SK-N-SH treated with all-trans-retinoic acid at 6 μM for 48 hours (cell line): Measurements from ENCODE around the gene VWDE.

Experiments
- BACH2 ChIP-seq: fragments of 250-450 bp; sonication (Bioruptor Pico); IDR thresholded peaks from 2 replicates; pipeline ENCODE4 v1.9.0; 2021; ENCODE audit warnings: mild to moderate bottlenecking, borderline replicate concordance
- CSDC2 ChIP-seq: fragments of 250-450 bp; sonication (Bioruptor Pico); IDR thresholded peaks from 2 replicates; pipeline ENCODE4 v1.5.0; 2020; ENCODE audit warnings: mild to moderate bottlenecking, moderate library complexity
- ESRRG ChIP-seq: fragments of 250-450 bp; sonication (Bioruptor Pico); IDR thresholded peaks from 2 replicates; pipeline ENCODE4 v1.6.1; 2021; ENCODE audit warnings: mild to moderate bottlenecking
- ISL1 ChIP-seq: fragments of 250-450 bp; sonication (Bioruptor Pico); IDR thresholded peaks from 2 replicates; pipeline ENCODE4 v2.1.2; 2022; ENCODE audit warnings: mild to moderate bottlenecking, moderate library complexity
- PPARA ChIP-seq: fragments of 250-450 bp; sonication (Bioruptor Pico); IDR thresholded peaks from 2 replicates; pipeline ENCODE4 v1.5.0; 2020; ENCODE audit warnings: mild to moderate bottlenecking, borderline replicate concordance
- RARB ChIP-seq: fragments of 250-450 bp; sonication (Bioruptor Pico); IDR thresholded peaks from 2 replicates; pipeline ENCODE4 v1.8.0; 2021; ENCODE audit warnings: mild to moderate bottlenecking, moderate library complexity
- ZC3H10 ChIP-seq: fragments of 250-450 bp; sonication (Bioruptor Pico); IDR thresholded peaks from 2 replicates; pipeline ENCODE4 v1.5.1; 2021; ENCODE audit warnings: mild to moderate bottlenecking, moderate library complexity
- ZFP3 ChIP-seq: fragments of 250-450 bp; sonication (Bioruptor Pico); IDR thresholded peaks from 2 replicates; pipeline ENCODE4 v1.5.0; 2020; ENCODE audit warnings: mild to moderate bottlenecking, moderate library complexity
- ZFP30 ChIP-seq: fragments of 450-650 bp; formaldehyde crosslinking; IDR thresholded peaks from 2 replicates; pipeline ENCODE4 v1.5.0; 2022; ENCODE audit warnings: mild to moderate bottlenecking, moderate library complexity
- ZNF565 ChIP-seq: fragments of 450-650 bp; formaldehyde crosslinking; conservative IDR thresholded peaks from 2 replicates; pipeline ENCODE4 v1.5.0; 2020; ENCODE audit warnings: low read depth, mild to moderate bottlenecking, moderate library complexity
- ZNF70 ChIP-seq: fragments of 450-650 bp; formaldehyde crosslinking; IDR thresholded peaks from 2 replicates; pipeline ENCODE4 v1.5.0; 2020; ENCODE audit warnings: mild to moderate bottlenecking, moderate library complexity
- TF ChIP-seq, protein P1 (sequence below): fragments of 250-450 bp; sonication (Bioruptor Pico); IDR thresholded peaks from 2 replicates; pipeline ENCODE4 v1.8.0; 2020; ENCODE audit warnings: mild to moderate bottlenecking, moderate library complexity, borderline replicate concordance
- TF ChIP-seq, protein P2 (sequence below): fragments of 250-450 bp; sonication (Bioruptor Pico); IDR thresholded peaks from 2 replicates; pipeline ENCODE4 v1.5.1; 2020; ENCODE audit warnings: low read depth, mild to moderate bottlenecking, moderate library complexity

DNA sequence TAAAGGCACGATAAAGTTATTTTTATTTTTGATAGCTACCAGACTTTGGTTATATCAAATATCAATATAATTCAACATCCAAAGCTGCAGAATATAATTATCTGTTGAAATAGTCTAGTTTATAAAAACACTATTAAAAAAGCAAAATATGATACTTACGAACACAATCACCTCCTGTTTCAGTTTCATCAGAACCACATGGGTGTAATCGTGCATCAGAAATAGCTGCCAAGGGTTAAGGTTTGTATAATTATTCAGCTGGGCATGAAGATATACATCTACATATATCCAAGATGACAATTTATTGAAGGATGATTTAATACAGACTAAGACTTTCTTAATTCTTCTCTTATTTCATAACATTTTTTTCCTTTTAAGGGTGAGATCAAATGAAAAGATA, 20.3 kb downstream of the VWDE start:
- TF ChIP-seq, protein P1, sequence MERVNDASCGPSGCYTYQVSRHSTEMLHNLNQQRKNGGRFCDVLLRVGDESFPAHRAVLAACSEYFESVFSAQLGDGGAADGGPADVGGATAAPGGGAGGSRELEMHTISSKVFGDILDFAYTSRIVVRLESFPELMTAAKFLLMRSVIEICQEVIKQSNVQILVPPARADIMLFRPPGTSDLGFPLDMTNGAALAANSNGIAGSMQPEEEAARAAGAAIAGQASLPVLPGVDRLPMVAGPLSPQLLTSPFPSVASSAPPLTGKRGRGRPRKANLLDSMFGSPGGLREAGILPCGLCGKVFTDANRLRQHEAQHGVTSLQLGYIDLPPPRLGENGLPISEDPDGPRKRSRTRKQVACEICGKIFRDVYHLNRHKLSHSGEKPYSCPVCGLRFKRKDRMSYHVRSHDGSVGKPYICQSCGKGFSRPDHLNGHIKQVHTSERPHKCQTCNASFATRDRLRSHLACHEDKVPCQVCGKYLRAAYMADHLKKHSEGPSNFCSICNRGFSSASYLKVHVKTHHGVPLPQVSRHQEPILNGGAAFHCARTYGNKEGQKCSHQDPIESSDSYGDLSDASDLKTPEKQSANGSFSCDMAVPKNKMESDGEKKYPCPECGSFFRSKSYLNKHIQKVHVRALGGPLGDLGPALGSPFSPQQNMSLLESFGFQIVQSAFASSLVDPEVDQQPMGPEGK (CRISPR knock-in tag) = no peak
- TF ChIP-seq RARB (CRISPR knock-in tag) = no peak
- TF ChIP-seq, protein P2, sequence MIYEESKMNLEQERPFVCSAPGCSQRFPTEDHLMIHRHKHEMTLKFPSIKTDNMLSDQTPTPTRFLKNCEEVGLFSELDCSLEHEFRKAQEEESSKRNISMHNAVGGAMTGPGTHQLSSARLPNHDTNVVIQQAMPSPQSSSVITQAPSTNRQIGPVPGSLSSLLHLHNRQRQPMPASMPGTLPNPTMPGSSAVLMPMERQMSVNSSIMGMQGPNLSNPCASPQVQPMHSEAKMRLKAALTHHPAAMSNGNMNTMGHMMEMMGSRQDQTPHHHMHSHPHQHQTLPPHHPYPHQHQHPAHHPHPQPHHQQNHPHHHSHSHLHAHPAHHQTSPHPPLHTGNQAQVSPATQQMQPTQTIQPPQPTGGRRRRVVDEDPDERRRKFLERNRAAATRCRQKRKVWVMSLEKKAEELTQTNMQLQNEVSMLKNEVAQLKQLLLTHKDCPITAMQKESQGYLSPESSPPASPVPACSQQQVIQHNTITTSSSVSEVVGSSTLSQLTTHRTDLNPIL (CRISPR knock-in tag) = no peak
- no peak for TF ChIP-seq ZNF565 (CRISPR knock-in tag)
- no peak for TF ChIP-seq PPARA (CRISPR knock-in tag)
- TF ChIP-seq ZC3H10 = no peak
- 0 out of 2 replicates have a peak, but pooled peaks have one; percentile 27 for TF ChIP-seq ISL1 (CRISPR knock-in tag)
- no peak for TF ChIP-seq ZFP3
- TF ChIP-seq ZNF70 (CRISPR knock-in tag) = no peak
- TF ChIP-seq BACH2 (CRISPR knock-in tag) = no peak
- TF ChIP-seq CSDC2 (CRISPR knock-in tag) = no peak
- TF ChIP-seq ESRRG (CRISPR knock-in tag) = no peak
- TF ChIP-seq ZFP30 = no peak
